Endodermal cell (in vitro differentiated cells): ENCODE data around the gene RNPS1. TPM values are rescaled to one million over a fixed set of nuclear protein-coding genes. Genes with fewer than 3 reads are reported as not detected.

ENCODE experiments used
- DNase-seq: peaks from one replicate; pipeline ENCODE4 v3.0.0-alpha.2; 2017
- H3K27ac ChIP-seq: 2 replicates; pipeline ENCODE4 v1.5.1; 2013; ENCODE audit warnings: mild to moderate bottlenecking, low read depth, low read length, moderate library complexity
- H3K27me3 ChIP-seq: 2 replicates; pipeline ENCODE4 v1.6.1; 2013; ENCODE audit warnings: mild to moderate bottlenecking, low read length, moderate library complexity; ENCODE audit not compliant: insufficient read depth, control insufficient read depth, poor library complexity, severe bottlenecking
- H3K36me3 ChIP-seq: 2 replicates; pipeline ENCODE4 v1.7.0; 2013; ENCODE audit warnings: mild to moderate bottlenecking, low read length, moderate library complexity; ENCODE audit not compliant: control insufficient read depth, insufficient read depth
- H3K4me1 ChIP-seq: one replicate; pipeline ENCODE4 v1.7.0; 2013; ENCODE audit warnings: low read length; ENCODE audit not compliant: control insufficient read depth, insufficient read depth
- H3K4me3 ChIP-seq: 2 replicates; pipeline ENCODE4 v1.5.1; 2013; ENCODE audit warnings: mild to moderate bottlenecking, low read length, moderate library complexity
- H3K9ac ChIP-seq: 2 replicates; pipeline ENCODE4 v1.6.1; 2013; ENCODE audit warnings: mild to moderate bottlenecking, low read length, moderate library complexity; ENCODE audit not compliant: poor library complexity, severe bottlenecking; ENCODE audit errors: extremely low read depth
- H3K9me3 ChIP-seq: 2 replicates; pipeline ENCODE4 v1.6.1; 2013; ENCODE audit warnings: mild to moderate bottlenecking, low read length, moderate library complexity; ENCODE audit not compliant: control insufficient read depth
- H3K27ac Mint-ChIP-seq: 2 replicates; pipeline ENCODE4 v1.8.0; 2020; ENCODE audit warnings: mixed read lengths
- H3K27me3 Mint-ChIP-seq: 2 replicates; pipeline ENCODE4 v1.8.0; 2021; ENCODE audit warnings: mild to moderate bottlenecking, mixed read lengths; ENCODE audit not compliant: insufficient read depth
- H3K36me3 Mint-ChIP-seq: 2 replicates; pipeline ENCODE4 v1.8.0; 2020; ENCODE audit warnings: low read depth, mixed read lengths
- H3K4me1 Mint-ChIP-seq: 2 replicates; pipeline ENCODE4 v1.8.0; 2020; ENCODE audit warnings: mixed read lengths
- H3K4me3 Mint-ChIP-seq: 2 replicates; pipeline ENCODE4 v1.8.0; 2020; ENCODE audit warnings: mild to moderate bottlenecking, moderate library complexity, mixed read lengths
- H3K9me3 Mint-ChIP-seq: 2 replicates; pipeline ENCODE4 v1.8.0; 2020; ENCODE audit warnings: mild to moderate bottlenecking, mixed read lengths
- WGBS, 2 experiments: methylation state at CpG; one replicate each; pipeline versions ENCODE4 v1.1.5 to v1.1.7; 2013; ENCODE audit warnings: missing lambda C conversion rate in 2 of 2, mixed read lengths in 1 of 2; ENCODE audit not compliant: insufficient coverage in 1 of 2, insufficient read length in 1 of 2; 5-methylcytosine and 5-hydroxymethylcytosine counted together
- total RNA-seq, 2 donors: library from RNA; stranded (reverse); fragmentation: NEBNext Ultra II Directional in 1 of 2; extraction: Animal tissue kit (Norgen Biotek cat#: 25700) in 1 of 2; gene quantifications; 2 replicates in 1 of 2; 3 replicates in 1 of 2; pipeline ENCODE4 v1.2.1, GENCODE V29; 2021
- TF ChIP-seq, protein P1 (sequence below): fragments of 200-600 bp; sonication (generic); conservative IDR thresholded peaks from 2 replicates; pipeline ENCODE4 v1.5.0; 2021; ENCODE audit warnings: antibody characterized with exemption, mild to moderate bottlenecking

The RNPS1 gene
- total RNA-seq, 2 donors from 2014 or later: 273 to 289 TPM

DNA sequence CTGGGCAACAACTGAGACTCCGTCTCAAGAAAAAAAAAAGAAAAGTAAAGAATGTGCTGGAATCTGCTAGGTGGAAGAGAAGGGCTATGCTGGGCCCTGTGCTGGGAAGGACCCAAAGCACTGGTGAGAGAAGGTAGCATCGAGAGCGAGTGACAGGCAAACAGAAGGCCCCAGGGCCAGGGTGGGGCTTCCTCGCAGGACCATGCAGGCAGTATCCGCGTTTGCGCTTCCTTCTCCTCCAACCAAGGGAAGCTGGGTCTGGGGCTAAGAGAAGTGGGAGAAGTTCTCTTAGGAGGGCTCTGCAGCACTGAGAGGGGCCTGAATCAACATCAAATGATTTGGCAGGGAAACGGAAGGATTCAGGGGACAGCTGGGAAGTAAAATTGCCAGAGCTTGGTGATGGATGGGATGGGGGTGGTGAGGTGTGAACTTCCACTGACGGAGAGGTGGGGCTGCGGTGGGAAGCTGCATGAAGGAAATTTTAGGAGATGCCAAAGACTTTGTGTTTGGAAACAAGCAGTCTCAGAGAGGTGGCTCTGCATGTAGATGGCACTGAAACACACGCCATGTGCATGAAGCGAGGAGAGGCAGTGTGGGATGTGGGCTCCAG, 11.3 kb downstream of the RNPS1 start:
- Histone ChIP-seq H3K9me3 (no peaks in the 10 kb centered on the region), H3K36me3 (peaks cover 90% of the 10 kb centered on the region), H3K27me3 (no peaks in the 10 kb centered on the region), H3K27ac (no peak overlapping the region), H3K4me1 (peaks cover 7% of the 10 kb centered on the region), H3K9ac (no peak overlapping the region), H3K4me3 (no peak overlapping the region)
- H3K4me3 Mint-ChIP-seq: no peak overlapping the region
- DNase-seq: peak; percentile 40
- peaks cover 14% of the 10 kb centered on the region for H3K4me1 Mint-ChIP-seq
- H3K9me3 Mint-ChIP-seq: no peaks in the 10 kb centered on the region
- 97% methylated on average over 6 to 12 of the region's 12 CpGs for WGBS, 2 experiments
- no peaks in the 10 kb centered on the region for H3K27me3 Mint-ChIP-seq
- H3K36me3 Mint-ChIP-seq: peaks cover 76% of the 10 kb centered on the region
- peak overlapping the region; percentile 48 for H3K27ac Mint-ChIP-seq
- TF ChIP-seq, protein P1, sequence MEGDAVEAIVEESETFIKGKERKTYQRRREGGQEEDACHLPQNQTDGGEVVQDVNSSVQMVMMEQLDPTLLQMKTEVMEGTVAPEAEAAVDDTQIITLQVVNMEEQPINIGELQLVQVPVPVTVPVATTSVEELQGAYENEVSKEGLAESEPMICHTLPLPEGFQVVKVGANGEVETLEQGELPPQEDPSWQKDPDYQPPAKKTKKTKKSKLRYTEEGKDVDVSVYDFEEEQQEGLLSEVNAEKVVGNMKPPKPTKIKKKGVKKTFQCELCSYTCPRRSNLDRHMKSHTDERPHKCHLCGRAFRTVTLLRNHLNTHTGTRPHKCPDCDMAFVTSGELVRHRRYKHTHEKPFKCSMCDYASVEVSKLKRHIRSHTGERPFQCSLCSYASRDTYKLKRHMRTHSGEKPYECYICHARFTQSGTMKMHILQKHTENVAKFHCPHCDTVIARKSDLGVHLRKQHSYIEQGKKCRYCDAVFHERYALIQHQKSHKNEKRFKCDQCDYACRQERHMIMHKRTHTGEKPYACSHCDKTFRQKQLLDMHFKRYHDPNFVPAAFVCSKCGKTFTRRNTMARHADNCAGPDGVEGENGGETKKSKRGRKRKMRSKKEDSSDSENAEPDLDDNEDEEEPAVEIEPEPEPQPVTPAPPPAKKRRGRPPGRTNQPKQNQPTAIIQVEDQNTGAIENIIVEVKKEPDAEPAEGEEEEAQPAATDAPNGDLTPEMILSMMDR: no peak

DNA sequence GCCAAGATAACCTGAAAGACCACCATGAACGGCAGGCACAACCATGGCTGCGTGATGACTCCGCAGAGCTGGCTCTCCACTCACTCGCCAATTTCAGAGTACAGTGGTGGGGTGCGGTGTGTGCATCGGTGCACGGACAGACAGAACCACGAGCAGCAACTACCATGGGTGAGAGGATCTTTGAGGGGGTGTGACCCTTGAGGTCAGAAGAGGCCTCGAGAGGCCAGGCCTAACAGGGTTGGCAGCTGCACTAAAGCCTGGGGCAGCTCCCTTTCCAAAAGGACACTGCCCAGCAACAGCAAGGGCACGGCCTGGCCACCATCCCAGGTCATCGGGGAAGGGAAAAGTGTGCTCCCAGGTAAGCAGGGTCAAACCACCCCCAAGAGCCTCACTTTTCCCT, 14.6 kb downstream of the RNPS1 start:
- DNase-seq: peak; percentile 41
- no peaks in the 10 kb centered on the region for H3K27me3 ChIP-seq
- no peak overlapping the region for H3K9ac ChIP-seq
- Mint-ChIP-seq H3K4me1 (peaks cover 14% of the 10 kb centered on the region), H3K4me3 (no peak overlapping the region), H3K27ac (peak overlapping the region; percentile 70), H3K27me3 (no peaks in the 10 kb centered on the region), H3K9me3 (peaks cover 2% of the 10 kb centered on the region), H3K36me3 (peaks cover 59% of the 10 kb centered on the region)
- peaks cover 7% of the 10 kb centered on the region for H3K4me1 ChIP-seq
- no peak overlapping the region for H3K27ac ChIP-seq
- WGBS, 2 experiments: 92 to 99% methylated on average over 7 to 11 of the region's 11 CpGs
- H3K9me3 ChIP-seq: no peaks in the 10 kb centered on the region
- TF ChIP-seq, protein P1: no peak
- H3K4me3 ChIP-seq: no peak overlapping the region
- peaks cover 66% of the 10 kb centered on the region for H3K36me3 ChIP-seq

DNA sequence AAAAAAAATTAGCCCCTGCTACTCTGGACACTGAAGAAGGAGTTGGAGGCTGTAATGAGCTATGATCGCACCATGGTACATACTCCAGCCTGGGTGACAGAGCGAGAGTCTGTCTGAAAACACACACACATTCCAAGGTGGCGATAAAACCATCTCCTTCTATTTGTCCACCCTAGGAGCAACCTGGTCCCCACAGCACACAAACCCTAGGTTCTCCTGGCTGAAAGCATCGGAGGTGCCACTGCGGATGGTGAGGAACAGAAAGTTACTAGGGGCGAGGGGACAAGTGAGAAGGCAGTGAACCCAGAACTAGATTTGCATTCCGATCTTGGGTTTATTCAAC, 15.1 kb downstream of the RNPS1 start:
- 96 to 100% methylated on average over 1 to 7 of the region's 7 CpGs for WGBS, 2 experiments
- Histone ChIP-seq H3K27ac (no peak overlapping the region), H3K36me3 (peaks cover 61% of the 10 kb centered on the region), H3K27me3 (no peaks in the 10 kb centered on the region), H3K9me3 (no peaks in the 10 kb centered on the region), H3K4me1 (peaks cover 7% of the 10 kb centered on the region), H3K9ac (peak overlapping the region; percentile 87), H3K4me3 (no peak overlapping the region)
- no peak overlapping the region for H3K4me3 Mint-ChIP-seq
- H3K27me3 Mint-ChIP-seq: no peaks in the 10 kb centered on the region
- peaks cover 14% of the 10 kb centered on the region for H3K4me1 Mint-ChIP-seq
- no peak for DNase-seq
- TF ChIP-seq, protein P1: no peak
- H3K36me3 Mint-ChIP-seq: peaks cover 55% of the 10 kb centered on the region
- H3K9me3 Mint-ChIP-seq: peaks cover 2% of the 10 kb centered on the region
- H3K27ac Mint-ChIP-seq: peak overlapping the region; percentile 70
